ENCODE results near the gene ZNF526.

DNA sequence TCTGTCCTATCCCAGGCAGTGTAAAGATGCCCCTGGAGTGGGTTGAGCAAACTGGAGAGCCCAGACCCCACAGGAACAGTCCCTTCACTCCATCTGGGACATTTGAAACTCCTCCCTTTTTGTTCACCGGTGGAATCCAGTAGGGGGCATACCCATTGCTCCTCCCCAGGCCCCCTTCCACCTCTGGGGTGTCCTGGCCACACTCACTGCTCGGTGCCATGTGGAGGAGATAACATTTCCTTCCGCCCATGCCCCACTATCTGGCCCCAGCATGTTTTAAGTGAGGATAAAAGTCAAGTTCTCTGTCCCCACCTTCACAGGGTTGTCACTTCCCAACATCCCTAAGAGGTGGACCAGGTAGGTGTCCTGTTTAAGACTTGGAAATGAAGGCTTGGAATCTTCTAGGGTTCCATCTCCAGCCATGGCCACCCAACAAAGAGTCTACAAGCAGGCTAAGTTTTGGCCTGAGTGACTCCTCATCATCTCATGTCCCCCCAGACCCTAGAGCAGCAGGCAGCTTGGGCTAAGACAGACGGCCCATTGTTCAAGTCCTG lies 9.3 kb downstream of the ZNF526 start:
- TF ChIP-seq NFIC (IDR thresholded peaks at IDR 0.05) (no peak), CEBPB (IDR thresholded peaks at IDR 0.05) (no peak), TAF1 (IDR thresholded peaks at IDR 0.05; ENCODE audit: low read depth) (no peak)
- TF ChIP-seq, protein P1, sequence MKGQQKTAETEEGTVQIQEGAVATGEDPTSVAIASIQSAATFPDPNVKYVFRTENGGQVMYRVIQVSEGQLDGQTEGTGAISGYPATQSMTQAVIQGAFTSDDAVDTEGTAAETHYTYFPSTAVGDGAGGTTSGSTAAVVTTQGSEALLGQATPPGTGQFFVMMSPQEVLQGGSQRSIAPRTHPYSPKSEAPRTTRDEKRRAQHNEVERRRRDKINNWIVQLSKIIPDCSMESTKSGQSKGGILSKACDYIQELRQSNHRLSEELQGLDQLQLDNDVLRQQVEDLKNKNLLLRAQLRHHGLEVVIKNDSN (IDR thresholded peaks at IDR 0.05): no peak
- TF ChIP-seq, protein P2, sequence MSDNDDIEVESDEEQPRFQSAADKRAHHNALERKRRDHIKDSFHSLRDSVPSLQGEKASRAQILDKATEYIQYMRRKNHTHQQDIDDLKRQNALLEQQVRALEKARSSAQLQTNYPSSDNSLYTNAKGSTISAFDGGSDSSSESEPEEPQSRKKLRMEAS (IDR thresholded peaks at IDR 0.05): no peak

All from Ishikawa (cell line).